WTC11 (cell line): Measurements from ENCODE around the gene EMP2. TPM values are rescaled to one million over a fixed set of nuclear protein-coding genes. Genes with fewer than 3 reads are reported as not detected.

Source experiments
- ATAC-seq: fragments of 200-7000 bp; cut with Tn5 transposase; 2 replicates; pipeline ENCODE4 v1.10.0; 2021; ENCODE audit warnings: mild to moderate bottlenecking, moderate library complexity
- Bru-seq: library from RNA; stranded (reverse); fragments of 400-500 nt; gene quantifications from one replicate; lab custom pipeline; 2021; lab: Mats Ljungman, UMichigan
- CTCF ChIA-PET: fragments of 300-600 bp; sonication (Branson Sonifier 250); formaldehyde crosslinking; loops from one replicate; lab custom pipeline; 2021; ENCODE audit warnings: antibody characterized with exemption; lab: Charles Lee
- POLR2A ChIA-PET: fragments of 350-600 bp; sonication (Branson Sonifier 250); formaldehyde crosslinking; loops from one replicate; lab custom pipeline; 2021; ENCODE audit warnings: antibody characterized with exemption; lab: Charles Lee
- DNase-seq: peaks from one replicate; pipeline ENCODE4 v3.0.0; 2021; ENCODE audit warnings: low spot score
- H3K27ac Mint-ChIP-seq: 2 replicates; pipeline ENCODE4 v1.8.0; 2021; ENCODE audit warnings: mixed read lengths
- H3K27me3 Mint-ChIP-seq: 2 replicates; pipeline ENCODE4 v1.8.0; 2021; ENCODE audit warnings: low read depth, mild to moderate bottlenecking, moderate library complexity, mixed read lengths
- H3K36me3 Mint-ChIP-seq: 2 replicates; pipeline ENCODE4 v1.8.0; 2021; ENCODE audit warnings: mixed read lengths
- H3K4me1 Mint-ChIP-seq: 2 replicates; pipeline ENCODE4 v1.8.0; 2022; ENCODE audit warnings: mixed read lengths
- H3K4me3 Mint-ChIP-seq: 2 replicates; pipeline ENCODE4 v1.8.0; 2021; ENCODE audit warnings: mild to moderate bottlenecking, moderate library complexity, mixed read lengths
- H3K9me3 Mint-ChIP-seq: 2 replicates; pipeline ENCODE4 v1.8.0; 2021; ENCODE audit warnings: mixed read lengths
- CREB1 ChIP-seq: sonication (generic); formaldehyde crosslinking; IDR thresholded peaks from 2 replicates; pipeline ENCODE4 v1.8.0; 2023; ENCODE audit warnings: mild to moderate bottlenecking, missing genetic modification reagents
- FOXK1 ChIP-seq: sonication (generic); formaldehyde crosslinking; IDR thresholded peaks from 2 replicates; pipeline ENCODE4 v1.8.0; 2022; ENCODE audit warnings: mild to moderate bottlenecking, moderate library complexity, missing genetic modification reagents
- GABPB1 ChIP-seq: sonication (generic); formaldehyde crosslinking; IDR thresholded peaks from 2 replicates; pipeline ENCODE4 v1.8.1; 2023; ENCODE audit warnings: mild to moderate bottlenecking, missing genetic modification reagents
- MYBL2 ChIP-seq: sonication (generic); formaldehyde crosslinking; IDR thresholded peaks from 2 replicates; pipeline ENCODE4 v1.8.1; 2023; ENCODE audit warnings: mild to moderate bottlenecking, moderate library complexity, missing genetic modification reagents
- SMAD4 ChIP-seq: sonication (generic); formaldehyde crosslinking; IDR thresholded peaks from 2 replicates; pipeline ENCODE4 v1.8.0; 2022; ENCODE audit warnings: mild to moderate bottlenecking, missing genetic modification reagents
- ZNF671 ChIP-seq: fragments of 250-450 bp; sonication (Bioruptor Pico); IDR thresholded peaks from 2 replicates; pipeline ENCODE4 v1.8.0; 2021; ENCODE audit warnings: mild to moderate bottlenecking
- long read RNA-seq, 3 experiments: library from RNA in 1 of 3; library from capped mRNA in 1 of 3; library from polyadenylated mRNA in 1 of 3; unstranded in 2 of 3; stranded (forward) in 1 of 3; transcript quantifications; one replicate each; pipeline ENCODE4 v2.0.0, GENCODE V29; 2021
- total RNA-seq: library from RNA; stranded (reverse); gene quantifications from 3 replicates; pipeline ENCODE4 v1.2.3, GENCODE V29; 2021
- TF ChIP-seq, protein P1 (sequence below): sonication (generic); formaldehyde crosslinking; IDR thresholded peaks from 2 replicates; pipeline ENCODE4 v1.8.0; 2023; ENCODE audit warnings: missing genetic modification reagents, mild to moderate bottlenecking, borderline replicate concordance
- TF ChIP-seq, protein P2 (sequence below): sonication (generic); formaldehyde crosslinking; IDR thresholded peaks from 2 replicates; pipeline ENCODE4 v1.8.1; 2023; ENCODE audit warnings: mild to moderate bottlenecking, missing genetic modification reagents, borderline replicate concordance
- TF ChIP-seq, protein P3 (sequence below): sonication (generic); formaldehyde crosslinking; IDR thresholded peaks from 2 replicates; pipeline ENCODE4 v1.8.0; 2022; ENCODE audit warnings: missing genetic modification reagents
- TF ChIP-seq, protein P4 (sequence below): fragments of 200-600 bp; IDR thresholded peaks from 2 replicates; pipeline ENCODE4 v1.8.0; 2022; ENCODE audit warnings: antibody characterized with exemption
- TF ChIP-seq, protein P5 (sequence below): sonication (generic); formaldehyde crosslinking; IDR thresholded peaks from 2 replicates; pipeline ENCODE4 v1.8.0; 2022; ENCODE audit warnings: mild to moderate bottlenecking, missing genetic modification reagents
- TF ChIP-seq, protein P6 (sequence below): sonication (generic); formaldehyde crosslinking; IDR thresholded peaks from 2 replicates; pipeline ENCODE4 v1.8.0; 2022; ENCODE audit warnings: mild to moderate bottlenecking, missing genetic modification reagents
- TF ChIP-seq, protein P7 (sequence below): sonication (generic); formaldehyde crosslinking; IDR thresholded peaks from 2 replicates; pipeline ENCODE4 v1.8.1; 2023; ENCODE audit warnings: mild to moderate bottlenecking, missing genetic modification reagents

Gene EMP2, protein sequence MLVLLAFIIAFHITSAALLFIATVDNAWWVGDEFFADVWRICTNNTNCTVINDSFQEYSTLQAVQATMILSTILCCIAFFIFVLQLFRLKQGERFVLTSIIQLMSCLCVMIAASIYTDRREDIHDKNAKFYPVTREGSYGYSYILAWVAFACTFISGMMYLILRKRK
- 15.2 to 16.7 TPM (median 16.4 TPM) in 3 replicates for total RNA-seq
- percentile 48 among the genes with signal in this experiment for Bru-seq, nascent RNA
- long read RNA-seq, experiment 1, full-length matches to known transcripts = 18 of 18 reads
- long read RNA-seq, experiment 1, partial matches to known transcripts = 0 of 18 reads
- long read RNA-seq, experiment 1, other reads (novel, unspliced or antisense) = 0 of 18 reads
- long read RNA-seq, experiment 2, full-length matches to known transcripts = 4 of 16 reads
- long read RNA-seq, experiment 2, partial matches to known transcripts = 2 of 16 reads
- long read RNA-seq, experiment 2, other reads (novel, unspliced or antisense) = 10 of 16 reads
- long read RNA-seq, experiment 3, full-length matches to known transcripts = 42 of 43 reads
- long read RNA-seq, experiment 3, partial matches to known transcripts = 0 of 43 reads
- long read RNA-seq, experiment 3, other reads (novel, unspliced or antisense) = 1 of 43 reads

DNA sequence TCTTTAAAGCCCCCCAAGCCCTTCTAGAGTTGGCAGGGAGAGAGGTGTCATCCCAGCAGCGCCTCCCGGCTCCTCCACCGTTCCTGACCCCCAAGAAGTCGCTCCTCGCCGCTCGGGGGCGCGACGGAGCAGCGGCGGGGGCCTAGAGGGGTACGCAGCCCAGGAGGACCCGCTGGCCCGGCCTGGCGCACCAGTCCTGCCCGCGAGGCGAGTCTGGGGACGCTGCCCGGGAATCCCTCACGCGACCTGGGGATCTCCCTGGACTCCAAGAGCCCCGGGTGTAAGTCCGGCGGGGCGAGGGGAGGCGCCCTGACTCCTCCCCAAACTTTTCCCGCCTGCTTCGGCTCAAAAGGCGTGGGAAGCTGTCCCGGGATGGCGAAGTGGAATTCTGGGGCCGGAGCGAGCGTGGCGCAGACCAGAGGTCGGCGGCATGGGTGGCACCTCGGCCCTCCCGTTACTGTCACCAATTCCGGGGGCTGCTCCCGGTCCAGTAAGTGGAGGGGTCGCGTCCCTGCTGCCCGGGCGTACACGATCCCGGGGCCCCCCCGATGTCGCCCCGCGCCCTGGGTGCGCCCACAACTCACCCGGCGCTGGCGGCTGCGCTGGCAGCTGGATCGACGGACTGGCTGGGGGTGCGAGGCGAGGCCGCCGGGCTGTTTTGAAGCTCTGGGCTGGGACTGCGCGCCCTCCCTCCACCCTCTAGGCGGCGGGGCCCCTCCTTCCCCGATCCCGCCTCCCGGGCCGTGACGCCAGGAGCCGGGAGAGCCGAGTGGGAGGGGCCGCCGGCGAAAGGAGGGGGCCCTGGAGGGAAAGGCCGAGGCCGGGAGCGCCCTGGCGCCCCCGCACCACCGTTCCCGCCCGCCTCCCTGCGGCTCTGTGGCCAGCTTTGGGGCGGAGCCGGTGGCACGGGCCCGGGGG lies at the start of gene EMP2:
EMP2 (minus strand) TSS at position 634 of the 918 bp plus-strand sequence. CDS start 32,981 bp downstream, outside the sequence.
- Mint-ChIP-seq H3K36me3 (no peaks in the 10 kb centered on the region), H3K4me3 (peak within 1 kb of the TSS; percentile 73), H3K27ac (no peak within 1 kb of the TSS; the same call in 1 of the 2 replicates), H3K4me1 (peaks cover 64% of the 10 kb centered on the region), H3K9me3 (peaks cover 8% of the 10 kb centered on the region; the same call in 1 of the 2 replicates), H3K27me3 (peaks cover 10% of the 10 kb centered on the region)
- CTCF ChIA-PET = interaction anchor here (0.6 to 3.4 kb wide), 25 partner anchors 9 to 339 kb away, joined by 3 to 32 read pairs (median 4); no protein-coding TSS in a partner anchor
- ATAC-seq = peak; percentile 83
- POLR2A ChIA-PET = interaction anchor here (1.0 kb wide), 1 partner anchor 39 kb away, joined by 3 read pairs; no protein-coding TSS in a partner anchor
- DNase-seq = peak; percentile 80
- TF ChIP-seq, protein P1, sequence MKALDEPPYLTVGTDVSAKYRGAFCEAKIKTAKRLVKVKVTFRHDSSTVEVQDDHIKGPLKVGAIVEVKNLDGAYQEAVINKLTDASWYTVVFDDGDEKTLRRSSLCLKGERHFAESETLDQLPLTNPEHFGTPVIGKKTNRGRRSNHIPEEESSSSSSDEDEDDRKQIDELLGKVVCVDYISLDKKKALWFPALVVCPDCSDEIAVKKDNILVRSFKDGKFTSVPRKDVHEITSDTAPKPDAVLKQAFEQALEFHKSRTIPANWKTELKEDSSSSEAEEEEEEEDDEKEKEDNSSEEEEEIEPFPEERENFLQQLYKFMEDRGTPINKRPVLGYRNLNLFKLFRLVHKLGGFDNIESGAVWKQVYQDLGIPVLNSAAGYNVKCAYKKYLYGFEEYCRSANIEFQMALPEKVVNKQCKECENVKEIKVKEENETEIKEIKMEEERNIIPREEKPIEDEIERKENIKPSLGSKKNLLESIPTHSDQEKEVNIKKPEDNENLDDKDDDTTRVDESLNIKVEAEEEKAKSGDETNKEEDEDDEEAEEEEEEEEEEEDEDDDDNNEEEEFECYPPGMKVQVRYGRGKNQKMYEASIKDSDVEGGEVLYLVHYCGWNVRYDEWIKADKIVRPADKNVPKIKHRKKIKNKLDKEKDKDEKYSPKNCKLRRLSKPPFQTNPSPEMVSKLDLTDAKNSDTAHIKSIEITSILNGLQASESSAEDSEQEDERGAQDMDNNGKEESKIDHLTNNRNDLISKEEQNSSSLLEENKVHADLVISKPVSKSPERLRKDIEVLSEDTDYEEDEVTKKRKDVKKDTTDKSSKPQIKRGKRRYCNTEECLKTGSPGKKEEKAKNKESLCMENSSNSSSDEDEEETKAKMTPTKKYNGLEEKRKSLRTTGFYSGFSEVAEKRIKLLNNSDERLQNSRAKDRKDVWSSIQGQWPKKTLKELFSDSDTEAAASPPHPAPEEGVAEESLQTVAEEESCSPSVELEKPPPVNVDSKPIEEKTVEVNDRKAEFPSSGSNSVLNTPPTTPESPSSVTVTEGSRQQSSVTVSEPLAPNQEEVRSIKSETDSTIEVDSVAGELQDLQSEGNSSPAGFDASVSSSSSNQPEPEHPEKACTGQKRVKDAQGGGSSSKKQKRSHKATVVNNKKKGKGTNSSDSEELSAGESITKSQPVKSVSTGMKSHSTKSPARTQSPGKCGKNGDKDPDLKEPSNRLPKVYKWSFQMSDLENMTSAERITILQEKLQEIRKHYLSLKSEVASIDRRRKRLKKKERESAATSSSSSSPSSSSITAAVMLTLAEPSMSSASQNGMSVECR (CRISPR knock-in tag) = peak; percentile 25; the same call in 1 of the 2 replicates
- peak; percentile 57 for TF ChIP-seq GABPB1 (CRISPR knock-in tag)
- TF ChIP-seq, protein P2, sequence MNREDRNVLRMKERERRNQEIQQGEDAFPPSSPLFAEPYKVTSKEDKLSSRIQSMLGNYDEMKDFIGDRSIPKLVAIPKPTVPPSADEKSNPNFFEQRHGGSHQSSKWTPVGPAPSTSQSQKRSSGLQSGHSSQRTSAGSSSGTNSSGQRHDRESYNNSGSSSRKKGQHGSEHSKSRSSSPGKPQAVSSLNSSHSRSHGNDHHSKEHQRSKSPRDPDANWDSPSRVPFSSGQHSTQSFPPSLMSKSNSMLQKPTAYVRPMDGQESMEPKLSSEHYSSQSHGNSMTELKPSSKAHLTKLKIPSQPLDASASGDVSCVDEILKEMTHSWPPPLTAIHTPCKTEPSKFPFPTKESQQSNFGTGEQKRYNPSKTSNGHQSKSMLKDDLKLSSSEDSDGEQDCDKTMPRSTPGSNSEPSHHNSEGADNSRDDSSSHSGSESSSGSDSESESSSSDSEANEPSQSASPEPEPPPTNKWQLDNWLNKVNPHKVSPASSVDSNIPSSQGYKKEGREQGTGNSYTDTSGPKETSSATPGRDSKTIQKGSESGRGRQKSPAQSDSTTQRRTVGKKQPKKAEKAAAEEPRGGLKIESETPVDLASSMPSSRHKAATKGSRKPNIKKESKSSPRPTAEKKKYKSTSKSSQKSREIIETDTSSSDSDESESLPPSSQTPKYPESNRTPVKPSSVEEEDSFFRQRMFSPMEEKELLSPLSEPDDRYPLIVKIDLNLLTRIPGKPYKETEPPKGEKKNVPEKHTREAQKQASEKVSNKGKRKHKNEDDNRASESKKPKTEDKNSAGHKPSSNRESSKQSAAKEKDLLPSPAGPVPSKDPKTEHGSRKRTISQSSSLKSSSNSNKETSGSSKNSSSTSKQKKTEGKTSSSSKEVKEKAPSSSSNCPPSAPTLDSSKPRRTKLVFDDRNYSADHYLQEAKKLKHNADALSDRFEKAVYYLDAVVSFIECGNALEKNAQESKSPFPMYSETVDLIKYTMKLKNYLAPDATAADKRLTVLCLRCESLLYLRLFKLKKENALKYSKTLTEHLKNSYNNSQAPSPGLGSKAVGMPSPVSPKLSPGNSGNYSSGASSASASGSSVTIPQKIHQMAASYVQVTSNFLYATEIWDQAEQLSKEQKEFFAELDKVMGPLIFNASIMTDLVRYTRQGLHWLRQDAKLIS (CRISPR knock-in tag) = no peak
- no peak for TF ChIP-seq CREB1 (CRISPR knock-in tag)
- TF ChIP-seq, protein P3, sequence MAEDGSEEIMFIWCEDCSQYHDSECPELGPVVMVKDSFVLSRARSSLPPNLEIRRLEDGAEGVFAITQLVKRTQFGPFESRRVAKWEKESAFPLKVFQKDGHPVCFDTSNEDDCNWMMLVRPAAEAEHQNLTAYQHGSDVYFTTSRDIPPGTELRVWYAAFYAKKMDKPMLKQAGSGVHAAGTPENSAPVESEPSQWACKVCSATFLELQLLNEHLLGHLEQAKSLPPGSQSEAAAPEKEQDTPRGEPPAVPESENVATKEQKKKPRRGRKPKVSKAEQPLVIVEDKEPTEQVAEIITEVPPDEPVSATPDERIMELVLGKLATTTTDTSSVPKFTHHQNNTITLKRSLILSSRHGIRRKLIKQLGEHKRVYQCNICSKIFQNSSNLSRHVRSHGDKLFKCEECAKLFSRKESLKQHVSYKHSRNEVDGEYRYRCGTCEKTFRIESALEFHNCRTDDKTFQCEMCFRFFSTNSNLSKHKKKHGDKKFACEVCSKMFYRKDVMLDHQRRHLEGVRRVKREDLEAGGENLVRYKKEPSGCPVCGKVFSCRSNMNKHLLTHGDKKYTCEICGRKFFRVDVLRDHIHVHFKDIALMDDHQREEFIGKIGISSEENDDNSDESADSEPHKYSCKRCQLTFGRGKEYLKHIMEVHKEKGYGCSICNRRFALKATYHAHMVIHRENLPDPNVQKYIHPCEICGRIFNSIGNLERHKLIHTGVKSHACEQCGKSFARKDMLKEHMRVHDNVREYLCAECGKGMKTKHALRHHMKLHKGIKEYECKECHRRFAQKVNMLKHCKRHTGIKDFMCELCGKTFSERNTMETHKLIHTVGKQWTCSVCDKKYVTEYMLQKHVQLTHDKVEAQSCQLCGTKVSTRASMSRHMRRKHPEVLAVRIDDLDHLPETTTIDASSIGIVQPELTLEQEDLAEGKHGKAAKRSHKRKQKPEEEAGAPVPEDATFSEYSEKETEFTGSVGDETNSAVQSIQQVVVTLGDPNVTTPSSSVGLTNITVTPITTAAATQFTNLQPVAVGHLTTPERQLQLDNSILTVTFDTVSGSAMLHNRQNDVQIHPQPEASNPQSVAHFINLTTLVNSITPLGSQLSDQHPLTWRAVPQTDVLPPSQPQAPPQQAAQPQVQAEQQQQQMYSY = peak; percentile 85
- TF ChIP-seq MYBL2 (CRISPR knock-in tag) = no peak
- TF ChIP-seq, protein P4, sequence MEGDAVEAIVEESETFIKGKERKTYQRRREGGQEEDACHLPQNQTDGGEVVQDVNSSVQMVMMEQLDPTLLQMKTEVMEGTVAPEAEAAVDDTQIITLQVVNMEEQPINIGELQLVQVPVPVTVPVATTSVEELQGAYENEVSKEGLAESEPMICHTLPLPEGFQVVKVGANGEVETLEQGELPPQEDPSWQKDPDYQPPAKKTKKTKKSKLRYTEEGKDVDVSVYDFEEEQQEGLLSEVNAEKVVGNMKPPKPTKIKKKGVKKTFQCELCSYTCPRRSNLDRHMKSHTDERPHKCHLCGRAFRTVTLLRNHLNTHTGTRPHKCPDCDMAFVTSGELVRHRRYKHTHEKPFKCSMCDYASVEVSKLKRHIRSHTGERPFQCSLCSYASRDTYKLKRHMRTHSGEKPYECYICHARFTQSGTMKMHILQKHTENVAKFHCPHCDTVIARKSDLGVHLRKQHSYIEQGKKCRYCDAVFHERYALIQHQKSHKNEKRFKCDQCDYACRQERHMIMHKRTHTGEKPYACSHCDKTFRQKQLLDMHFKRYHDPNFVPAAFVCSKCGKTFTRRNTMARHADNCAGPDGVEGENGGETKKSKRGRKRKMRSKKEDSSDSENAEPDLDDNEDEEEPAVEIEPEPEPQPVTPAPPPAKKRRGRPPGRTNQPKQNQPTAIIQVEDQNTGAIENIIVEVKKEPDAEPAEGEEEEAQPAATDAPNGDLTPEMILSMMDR = peak; percentile 25; the same call in 1 of the 2 replicates
- TF ChIP-seq, protein P5, sequence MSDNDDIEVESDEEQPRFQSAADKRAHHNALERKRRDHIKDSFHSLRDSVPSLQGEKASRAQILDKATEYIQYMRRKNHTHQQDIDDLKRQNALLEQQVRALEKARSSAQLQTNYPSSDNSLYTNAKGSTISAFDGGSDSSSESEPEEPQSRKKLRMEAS (CRISPR knock-in tag) = peak; percentile 83
- no peak for TF ChIP-seq SMAD4 (CRISPR knock-in tag)
- no peak for TF ChIP-seq FOXK1 (CRISPR knock-in tag)
- TF ChIP-seq, protein P6, sequence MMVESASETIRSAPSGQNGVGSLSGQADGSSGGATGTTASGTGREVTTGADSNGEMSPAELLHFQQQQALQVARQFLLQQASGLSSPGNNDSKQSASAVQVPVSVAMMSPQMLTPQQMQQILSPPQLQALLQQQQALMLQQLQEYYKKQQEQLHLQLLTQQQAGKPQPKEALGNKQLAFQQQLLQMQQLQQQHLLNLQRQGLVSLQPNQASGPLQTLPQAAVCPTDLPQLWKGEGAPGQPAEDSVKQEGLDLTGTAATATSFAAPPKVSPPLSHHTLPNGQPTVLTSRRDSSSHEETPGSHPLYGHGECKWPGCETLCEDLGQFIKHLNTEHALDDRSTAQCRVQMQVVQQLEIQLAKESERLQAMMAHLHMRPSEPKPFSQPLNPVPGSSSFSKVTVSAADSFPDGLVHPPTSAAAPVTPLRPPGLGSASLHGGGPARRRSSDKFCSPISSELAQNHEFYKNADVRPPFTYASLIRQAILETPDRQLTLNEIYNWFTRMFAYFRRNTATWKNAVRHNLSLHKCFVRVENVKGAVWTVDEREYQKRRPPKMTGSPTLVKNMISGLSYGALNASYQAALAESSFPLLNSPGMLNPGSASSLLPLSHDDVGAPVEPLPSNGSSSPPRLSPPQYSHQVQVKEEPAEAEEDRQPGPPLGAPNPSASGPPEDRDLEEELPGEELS = no peak; the same call in 1 of the 2 replicates
- TF ChIP-seq ZNF671 (CRISPR knock-in tag) = no peak
- TF ChIP-seq, protein P7, sequence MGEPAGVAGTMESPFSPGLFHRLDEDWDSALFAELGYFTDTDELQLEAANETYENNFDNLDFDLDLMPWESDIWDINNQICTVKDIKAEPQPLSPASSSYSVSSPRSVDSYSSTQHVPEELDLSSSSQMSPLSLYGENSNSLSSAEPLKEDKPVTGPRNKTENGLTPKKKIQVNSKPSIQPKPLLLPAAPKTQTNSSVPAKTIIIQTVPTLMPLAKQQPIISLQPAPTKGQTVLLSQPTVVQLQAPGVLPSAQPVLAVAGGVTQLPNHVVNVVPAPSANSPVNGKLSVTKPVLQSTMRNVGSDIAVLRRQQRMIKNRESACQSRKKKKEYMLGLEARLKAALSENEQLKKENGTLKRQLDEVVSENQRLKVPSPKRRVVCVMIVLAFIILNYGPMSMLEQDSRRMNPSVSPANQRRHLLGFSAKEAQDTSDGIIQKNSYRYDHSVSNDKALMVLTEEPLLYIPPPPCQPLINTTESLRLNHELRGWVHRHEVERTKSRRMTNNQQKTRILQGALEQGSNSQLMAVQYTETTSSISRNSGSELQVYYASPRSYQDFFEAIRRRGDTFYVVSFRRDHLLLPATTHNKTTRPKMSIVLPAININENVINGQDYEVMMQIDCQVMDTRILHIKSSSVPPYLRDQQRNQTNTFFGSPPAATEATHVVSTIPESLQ (CRISPR knock-in tag) = peak; percentile 50; the same call in 1 of the 2 replicates
